IMR-90 (cell line): ENCODE data around the gene ZKSCAN4. TPM values are rescaled to one million over a fixed set of nuclear protein-coding genes. Genes with fewer than 3 reads are reported as not detected.

Source experiments
- ATAC-seq: fragments of 200-7000 bp; cut with Tn5 transposase; 2 replicates; pipeline ENCODE4 v1.9.1; 2020; ENCODE audit warnings: low read depth, mild to moderate bottlenecking, moderate library complexity
- BruUV-seq: library from RNA; stranded (reverse); fragments of 400-500 nt; replicated peaks from 2 replicates; lab custom pipeline; 2021; lab: Mats Ljungman, UMichigan
- CTCF ChIA-PET: fragments of 300-600 bp; formaldehyde crosslinking; extraction: SDS; loops from one replicate; lab custom pipeline; 2021; ENCODE audit warnings: antibody characterized with exemption; lab: Yijun Ruan, JAX
- POLR2A ChIA-PET: fragments of 300-600 bp; sonication (Branson Sonifier 250); formaldehyde crosslinking; loops from one replicate; lab custom pipeline; 2022; ENCODE audit warnings: antibody characterized with exemption; ENCODE audit not compliant: unreplicated experiment; lab: Charles Lee
- DNase-seq: peaks from one replicate; pipeline ENCODE4 v3.0.0; 2013
- H2AFZ ChIP-seq: replicated peaks from 2 replicates; pipeline ENCODE3; 2013; ENCODE audit warnings: low read length, mild to moderate bottlenecking; ENCODE audit not compliant: poor library complexity
- H2AK5ac ChIP-seq: 2 replicates; pipeline ENCODE4 v1.6.1; 2013; ENCODE audit warnings: low read depth, low read length, inconsistent platforms
- H2AK9ac ChIP-seq: replicated peaks from 2 replicates; pipeline ENCODE3; 2013; ENCODE audit warnings: mild to moderate bottlenecking, low read depth, low read length, moderate library complexity; ENCODE audit not compliant: poor library complexity
- H2BK120ac ChIP-seq: 2 replicates; pipeline ENCODE4 v1.6.1; 2013; ENCODE audit warnings: low read depth, low read length, inconsistent platforms
- H2BK15ac ChIP-seq: 3 replicates; pipeline ENCODE4 v1.6.1; 2013; ENCODE audit warnings: low read depth, low read length, inconsistent platforms
- H2BK20ac ChIP-seq: 2 replicates; pipeline ENCODE4 v1.6.1; 2013; ENCODE audit warnings: low read depth, mild to moderate bottlenecking, inconsistent platforms, low read length, moderate library complexity
- H2BK5ac ChIP-seq: 2 replicates; pipeline ENCODE4 v1.6.1; 2013; ENCODE audit warnings: mild to moderate bottlenecking, low read depth, low read length, inconsistent platforms; ENCODE audit not compliant: poor library complexity, severe bottlenecking
- H3K14ac ChIP-seq: replicated peaks from 2 replicates; pipeline ENCODE4 v1.6.1; 2013; ENCODE audit warnings: low read depth, low read length, inconsistent platforms
- H3K18ac ChIP-seq: 2 replicates; pipeline ENCODE4 v1.6.1; 2013; ENCODE audit warnings: low read depth, low read length, control low read depth
- H3K23ac ChIP-seq: 2 replicates; pipeline ENCODE4 v1.6.1; 2013; ENCODE audit warnings: low read depth, low read length, inconsistent platforms
- H3K27ac ChIP-seq: 2 replicates; pipeline ENCODE4 v1.5.1; 2013; ENCODE audit warnings: mild to moderate bottlenecking, control low read depth, low read length; ENCODE audit not compliant: insufficient read depth
- H3K27me3 ChIP-seq: 2 replicates; pipeline ENCODE4 v1.6.1; 2013; ENCODE audit warnings: low read length; ENCODE audit not compliant: control insufficient read depth, insufficient read depth
- H3K36me3 ChIP-seq: 2 replicates; pipeline ENCODE4 v1.6.1; 2013; ENCODE audit warnings: low read length, mixed read lengths; ENCODE audit not compliant: control insufficient read depth, insufficient read depth
- H3K4ac ChIP-seq: 2 replicates; pipeline ENCODE4 v1.6.1; 2013; ENCODE audit warnings: low read depth, low read length, inconsistent platforms
- H3K4me1 ChIP-seq: 2 replicates; pipeline ENCODE4 v1.6.1; 2013; ENCODE audit warnings: low read length, mixed read lengths; ENCODE audit not compliant: control insufficient read depth, insufficient read depth
- H3K4me2 ChIP-seq: 2 replicates; pipeline ENCODE4 v1.6.1; 2013; ENCODE audit warnings: low read depth, mild to moderate bottlenecking, control low read depth, low read length, moderate library complexity
- H3K4me3 ChIP-seq: 2 replicates; pipeline ENCODE4 v1.5.1; 2013; ENCODE audit warnings: low read depth, mild to moderate bottlenecking, control low read depth, low read length, moderate library complexity; ENCODE audit not compliant: insufficient read depth
- H3K56ac ChIP-seq: 2 replicates; pipeline ENCODE4 v1.6.1; 2013; ENCODE audit warnings: low read length, inconsistent platforms; ENCODE audit not compliant: insufficient read depth; ENCODE audit errors: extremely low read depth
- H3K79me1 ChIP-seq, 2 experiments: 2 replicates each; pipeline ENCODE4 v1.6.1; 2013; ENCODE audit warnings: low read length in 2 of 2, inconsistent platforms in 1 of 2, low read depth in 1 of 2
- H3K9ac ChIP-seq: 2 replicates; pipeline ENCODE4 v1.6.1; 2013; ENCODE audit warnings: low read depth, low read length, control low read depth
- H3K9me1 ChIP-seq: 2 replicates; pipeline ENCODE4 v1.6.1; 2013; ENCODE audit warnings: low read length, inconsistent platforms; ENCODE audit not compliant: insufficient read depth
- H3K9me3 ChIP-seq: 2 replicates; pipeline ENCODE4 v1.6.1; 2013; ENCODE audit warnings: low read length; ENCODE audit not compliant: control insufficient read depth, insufficient read depth
- H4K20me1 ChIP-seq: 2 replicates; pipeline ENCODE4 v1.6.1; 2013; ENCODE audit warnings: low read length, inconsistent platforms; ENCODE audit not compliant: insufficient read depth
- H4K5ac ChIP-seq: 2 replicates; pipeline ENCODE4 v1.6.1; 2013; ENCODE audit warnings: mild to moderate bottlenecking, low read depth, low read length, control low read depth
- H4K8ac ChIP-seq, 2 experiments: 2 replicates each; pipeline ENCODE4 v1.6.1; 2013; ENCODE audit warnings: low read depth in 2 of 2, low read length in 2 of 2, control low read depth in 1 of 2, inconsistent platforms in 1 of 2
- H4K91ac ChIP-seq: 2 replicates; pipeline ENCODE4 v1.6.1; 2013; ENCODE audit warnings: low read depth, low read length, inconsistent platforms; ENCODE audit not compliant: insufficient read depth
- BHLHE40 ChIP-seq: fragments of 150-350 bp; IDR thresholded peaks from 2 replicates; pipeline ENCODE4 v1.6.1; 2016; ENCODE audit warnings: mild to moderate bottlenecking, low read depth, low read length
- CEBPB ChIP-seq: IDR thresholded peaks from 2 replicates; pipeline ENCODE4 v1.6.1; 2012; ENCODE audit warnings: low read depth, low read length, improper control_type of control experiment
- CHD1 ChIP-seq: IDR thresholded peaks from 2 replicates; pipeline ENCODE4 v1.6.1; 2012; ENCODE audit warnings: low read depth, low read length, improper control_type of control experiment
- CTCF ChIP-seq: conservative IDR thresholded peaks from 2 replicates; pipeline ENCODE4 v1.5.1; 2012; ENCODE audit warnings: mild to moderate bottlenecking, low read depth, low read length, improper control_type of control experiment
- FOS ChIP-seq: fragments of 150-350 bp; IDR thresholded peaks from 2 replicates; pipeline ENCODE4 v1.6.1; 2016; ENCODE audit warnings: low read depth, low read length
- MAFK ChIP-seq: IDR thresholded peaks from 2 replicates; pipeline ENCODE4 v1.6.1; 2012; ENCODE audit warnings: low read depth, low read length, improper control_type of control experiment
- MXI1 ChIP-seq: IDR thresholded peaks from 2 replicates; pipeline ENCODE4 v1.6.1; 2012; ENCODE audit warnings: low read depth, mild to moderate bottlenecking, low read length, moderate library complexity, borderline replicate concordance
- NFE2L2 ChIP-seq: fragments of 150-350 bp; IDR thresholded peaks from 2 replicates; pipeline ENCODE4 v1.6.1; 2016; ENCODE audit warnings: low read depth, mild to moderate bottlenecking, low read length
- POLR2A ChIP-seq: IDR thresholded peaks from 2 replicates; pipeline ENCODE4 v1.6.1; 2012; ENCODE audit warnings: mild to moderate bottlenecking, low read depth, low read length
- RCOR1 ChIP-seq: IDR thresholded peaks from 2 replicates; pipeline ENCODE4 v1.6.1; 2012; ENCODE audit warnings: mild to moderate bottlenecking, low read length, improper control_type of control experiment; ENCODE audit not compliant: insufficient replicate concordance
- RFX5 ChIP-seq: IDR thresholded peaks from 2 replicates; pipeline ENCODE4 v1.8.0; 2012; ENCODE audit warnings: low read depth, mild to moderate bottlenecking, low read length, moderate library complexity
- WGBS, 2 experiments: methylation state at CpG; one replicate each; pipeline versions ENCODE4 v1.1.5 to v1.1.7; 2013; ENCODE audit warnings: missing lambda C conversion rate in 2 of 2; ENCODE audit not compliant: insufficient read length in 1 of 2; ENCODE audit errors: extremely low coverage in 2 of 2; 5-methylcytosine and 5-hydroxymethylcytosine counted together
- dilution Hi-C: fragments of 300-500 bp; cut with HindIII; formaldehyde crosslinking; loops from one replicate; pipeline ENCODE4 v1.14.3; 2018; ENCODE audit warnings: low sequenced_read_pairs; ENCODE audit not compliant: unreplicated experiment
- in situ Hi-C: fragments of 300-500 bp; cut with MboI; formaldehyde crosslinking; loops from 3 replicates; pipeline ENCODE4 v1.14.3; 2019; ENCODE audit warnings: low sequenced_read_pairs, inconsistent platforms, mixed read lengths
- intact Hi-C: fragments of 100-400 bp; cut with micrococcal nuclease; formaldehyde crosslinking; loops from 2 replicates; pipeline ENCODE4 v1.10.0; 2022
- polyA plus RNA-seq, 3 experiments: library from polyadenylated mRNA; depleted of rRNA; stranded (reverse); fragments of >200 nt; gene quantifications; 2 replicates each; pipeline ENCODE4 v1.2.3, GENCODE V29; 2012; ENCODE audit warnings: low replicate concordance in 1 of 3
- total RNA-seq: library from RNA; depleted of rRNA; stranded (reverse); fragments of >200 nt; gene quantifications from 2 replicates; pipeline ENCODE4 v1.2.3, GENCODE V29; 2012

Gene ZKSCAN4
- total and polyA plus RNA-seq, 2 of the 4 experiments (the other 2 are of a cell fraction): 2.4 to 5.7 TPM

DNA sequence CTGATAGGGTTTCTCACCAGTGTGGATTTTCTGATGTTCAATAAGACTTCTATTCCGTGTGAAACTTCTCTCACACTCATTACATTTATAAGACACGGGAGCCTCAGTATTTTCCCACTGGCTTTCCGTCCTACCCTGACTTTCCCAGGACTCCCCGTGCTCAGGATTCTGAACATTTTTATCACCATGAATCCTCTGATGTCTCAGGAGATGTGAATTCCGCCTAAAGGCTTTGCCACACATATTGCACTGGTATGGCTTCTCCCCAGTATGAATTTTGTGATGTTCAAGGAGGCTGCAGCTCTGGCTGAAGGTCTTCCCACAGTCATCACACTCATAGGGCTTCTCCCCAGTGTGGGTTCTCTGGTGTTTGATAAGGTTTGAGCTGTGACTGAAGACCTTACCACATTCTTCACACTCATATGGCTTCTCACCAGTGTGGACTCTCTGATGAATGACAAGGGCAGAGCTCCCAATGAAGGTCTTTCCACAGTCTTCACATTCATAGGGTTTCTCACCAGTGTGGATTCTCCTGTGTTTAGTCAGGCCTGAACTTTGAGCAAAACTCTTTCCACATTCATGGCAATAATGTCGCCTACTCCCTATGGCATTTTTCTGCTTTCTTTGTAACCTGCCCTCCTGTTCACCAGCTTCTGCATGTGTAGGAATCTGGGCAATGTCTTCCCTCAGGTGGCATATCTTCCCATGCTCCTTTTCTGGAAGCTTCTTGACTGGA, 6.7 kb downstream of the ZKSCAN4 start:
- no peaks in the 10 kb centered on the region for H4K20me1 ChIP-seq
- H3K23ac ChIP-seq: no peak overlapping the region; the same call in 1 of the 2 replicates
- H2BK120ac ChIP-seq: no peak overlapping the region
- ChIA-PET CTCF (no interaction called here), POLR2A (no interaction called here)
- dilution Hi-C loops (no loop called here), in situ Hi-C loops (no loop called here), intact Hi-C loops (no loop called here)
- no peak overlapping the region for H3K14ac ChIP-seq
- WGBS, 2 experiments: 100% methylated on average over 2 of the region's 6 CpGs; no CpG with 5 or more reads in 1 of the 2 experiments
- no peak overlapping the region for H3K4ac ChIP-seq
- H2AK5ac ChIP-seq: no peak overlapping the region
- peaks cover 29% of the 10 kb centered on the region for H3K36me3 ChIP-seq
- no TSS peak for BruUV-seq
- no peak overlapping the region for H4K8ac ChIP-seq
- no peak overlapping the region for H3K18ac ChIP-seq
- no peak overlapping the region for H2BK15ac ChIP-seq
- H4K91ac ChIP-seq: no peak overlapping the region
- no peak overlapping the region for H2BK20ac ChIP-seq
- H3K4me1 ChIP-seq: no peaks in the 10 kb centered on the region
- H3K27ac ChIP-seq: no peak overlapping the region
- no peak overlapping the region for H2BK5ac ChIP-seq
- no peak overlapping the region for H3K56ac ChIP-seq
- DNase-seq (no peak), ATAC-seq (no peak)
- peaks cover 0 to 9% of the 10 kb centered on the region in 2 experiments; a peak in 3 of 4 replicates for H3K79me1 ChIP-seq
- no peaks in the 10 kb centered on the region for H3K9me1 ChIP-seq
- no peak for TF ChIP-seq MAFK
- TF ChIP-seq POLR2A: no peak
- no peak for TF ChIP-seq CTCF
- no peak for TF ChIP-seq FOS
- no peak for TF ChIP-seq MXI1
- no peak for TF ChIP-seq RCOR1
- no peak for TF ChIP-seq CHD1
- no peak for TF ChIP-seq RFX5
- TF ChIP-seq CEBPB: no peak
- no peak for TF ChIP-seq NFE2L2
- TF ChIP-seq BHLHE40: no peak
- H4K5ac ChIP-seq: no peak overlapping the region
- H2AK9ac ChIP-seq: no peak overlapping the region
- H3K27me3 ChIP-seq: no peaks in the 10 kb centered on the region
- no peak overlapping the region for H2AFZ ChIP-seq
- no peak overlapping the region for H3K9ac ChIP-seq
- H3K9me3 ChIP-seq: no peaks in the 10 kb centered on the region
- H3K4me3 ChIP-seq: no peak overlapping the region
- H3K4me2 ChIP-seq: no peak overlapping the region
